ENCODE measurements around the gene NOL11.

DNA sequence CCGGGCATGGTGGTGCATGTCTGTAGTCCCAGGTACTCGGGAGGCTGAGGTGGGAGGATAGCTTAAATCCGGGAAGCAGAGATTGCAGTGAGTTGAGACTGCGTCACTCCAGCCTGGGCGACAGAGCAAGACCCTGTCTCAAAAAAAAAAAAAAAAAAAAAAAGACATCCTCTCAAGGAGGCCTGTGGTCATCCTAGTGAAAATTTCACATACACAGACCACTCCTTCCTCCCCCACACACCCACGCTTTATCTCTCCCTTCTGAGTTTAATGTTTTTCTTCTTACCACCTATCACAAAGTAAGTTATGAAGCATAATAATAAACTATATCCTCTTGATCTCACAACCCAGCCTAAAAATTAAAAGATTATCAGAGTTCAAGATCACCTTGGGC is 1.3 kb upstream of the NOL11 start:
- TF ChIP-seq REST (IDR thresholded peaks at IDR 0.05) = no peak
- TF ChIP-seq POLR2A (IDR thresholded peaks at IDR 0.05; ENCODE audit: low read length) = no peak
- TF ChIP-seq JUNB (IDR thresholded peaks at IDR 0.05) = no peak
- no peak for TF ChIP-seq RARB (CRISPR knock-in tag; IDR thresholded peaks at IDR 0.05)
- TF ChIP-seq CTCF (IDR thresholded peaks at IDR 0.05) = no peak
- TF ChIP-seq FOSL2 (IDR thresholded peaks at IDR 0.05) = no peak
- no peak for TF ChIP-seq FOSL2 (CRISPR knock-in tag; IDR thresholded peaks at IDR 0.05)
- no peak for TF ChIP-seq RAD21 (conservative IDR thresholded peaks at IDR 0.05 in 1 of 2, IDR thresholded peaks at IDR 0.05 in 1 of 2)
- no peak for TF ChIP-seq ELK1 (IDR thresholded peaks at IDR 0.05; ENCODE audit: low read depth, low read length)
- TF ChIP-seq KDM5A (IDR thresholded peaks at IDR 0.05) = no peak
